G401.6 (cell line): ENCODE results near the gene ZNF385C.
"Not testable (repeated sequence)": the region's sequence is repeated elsewhere in the genome, so short reads cannot be mapped to it uniquely, and the experiment has no call there.

Experiments
- FAIRE-seq: peaks from 2 replicates; lab custom pipeline; 2012; peaks lifted over from hg19 to GRCh38; lab: Jason Lieb, UNC

The ZNF385C gene, protein sequence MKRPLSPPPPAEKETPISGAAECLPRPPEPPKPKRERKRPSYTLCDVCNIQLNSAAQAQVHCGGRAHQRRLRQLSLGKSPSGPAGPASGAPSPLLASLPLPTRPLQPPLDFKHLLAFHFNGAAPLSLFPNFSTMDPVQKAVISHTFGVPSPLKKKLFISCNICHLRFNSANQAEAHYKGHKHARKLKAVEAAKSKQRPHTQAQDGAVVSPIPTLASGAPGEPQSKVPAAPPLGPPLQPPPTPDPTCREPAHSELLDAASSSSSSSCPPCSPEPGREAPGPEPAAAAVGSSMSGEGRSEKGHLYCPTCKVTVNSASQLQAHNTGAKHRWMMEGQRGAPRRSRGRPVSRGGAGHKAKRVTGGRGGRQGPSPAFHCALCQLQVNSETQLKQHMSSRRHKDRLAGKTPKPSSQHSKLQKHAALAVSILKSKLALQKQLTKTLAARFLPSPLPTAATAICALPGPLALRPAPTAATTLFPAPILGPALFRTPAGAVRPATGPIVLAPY

DNA sequence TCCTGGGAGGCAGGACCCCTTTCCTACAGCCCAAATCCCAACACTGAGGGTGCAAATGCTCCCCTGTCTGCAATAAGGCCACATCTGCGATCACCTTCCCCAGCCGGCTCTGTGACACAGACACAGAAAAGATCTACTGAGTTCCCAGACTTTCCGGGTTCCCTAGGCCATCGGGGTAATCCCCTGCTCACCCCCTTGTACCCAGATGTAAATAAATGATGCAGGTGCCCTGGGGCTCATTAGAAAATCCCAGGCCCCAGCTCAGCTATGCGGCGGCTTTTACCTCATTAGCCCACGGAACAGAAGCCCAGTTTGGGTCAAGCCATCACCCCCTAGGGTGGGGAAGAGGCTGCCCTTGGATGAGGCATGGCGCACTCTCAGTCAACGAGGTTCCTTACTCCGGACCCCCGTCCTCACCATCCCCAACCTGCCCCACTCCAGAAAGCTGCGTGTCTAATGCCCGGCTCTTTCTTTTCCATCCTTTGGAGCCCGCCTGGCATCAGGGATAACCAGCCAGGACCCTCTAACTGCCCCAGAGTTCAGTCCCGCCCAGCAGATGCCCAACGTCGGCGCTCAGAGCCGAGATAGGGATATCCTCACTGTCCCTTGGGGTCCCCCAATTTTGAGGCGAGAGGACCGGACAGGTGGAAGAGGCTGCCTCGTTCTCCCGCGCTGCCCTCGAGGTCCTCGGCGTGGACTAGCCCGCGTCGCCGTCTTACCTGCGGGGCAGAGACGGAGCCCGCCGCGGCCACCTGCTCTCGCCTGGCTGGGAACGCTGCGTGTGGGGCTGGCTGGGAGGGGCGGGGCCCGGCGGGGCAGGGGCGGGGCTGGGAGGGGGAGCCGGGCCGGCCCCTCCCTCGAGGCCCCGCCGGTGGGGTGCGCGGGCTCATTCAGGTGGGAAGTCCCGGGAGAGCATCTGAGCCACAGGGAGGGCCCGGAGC lies at the start of gene ZNF385C:
Gene ZNF385C, minus strand, starts transcription at position 783 of the 941 bp plus-strand sequence. CDS start 35,417 bp downstream, outside the sequence.
- FAIRE-seq, result no peak

DNA sequence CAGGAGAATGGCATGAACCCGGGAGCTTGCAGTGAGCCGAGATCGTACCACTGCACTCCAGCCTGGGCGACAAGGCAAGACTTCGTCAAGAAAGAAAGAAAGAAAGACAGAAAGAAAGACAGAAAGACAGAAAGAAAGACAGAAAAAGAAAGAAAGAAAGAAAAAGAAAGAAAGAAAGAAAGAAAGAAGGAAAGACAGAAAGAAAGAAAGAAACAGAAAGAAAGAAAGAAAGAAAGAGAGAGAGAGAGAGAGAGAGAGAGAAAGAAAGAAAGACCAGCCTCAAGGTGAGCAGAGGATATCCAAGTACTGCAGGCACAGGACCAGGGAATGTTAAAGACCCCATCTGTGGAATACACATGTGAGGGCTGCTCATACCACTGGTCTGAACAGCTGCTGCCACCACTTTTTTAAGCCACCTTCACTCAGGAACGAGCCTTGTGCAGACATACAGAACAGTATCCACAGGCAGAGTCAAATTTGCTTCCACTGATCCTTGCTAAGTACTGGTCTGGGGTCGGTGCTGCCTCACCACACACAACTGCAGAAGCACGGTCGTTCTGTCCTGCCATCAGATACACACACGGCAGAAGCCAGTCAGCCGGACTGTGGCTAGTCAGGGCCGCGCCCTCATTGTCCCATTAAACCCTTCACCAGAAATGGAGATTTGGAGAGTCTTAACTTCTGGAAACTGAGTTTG lies 48.8 kb upstream of the ZNF385C start:
- no peak for FAIRE-seq

DNA sequence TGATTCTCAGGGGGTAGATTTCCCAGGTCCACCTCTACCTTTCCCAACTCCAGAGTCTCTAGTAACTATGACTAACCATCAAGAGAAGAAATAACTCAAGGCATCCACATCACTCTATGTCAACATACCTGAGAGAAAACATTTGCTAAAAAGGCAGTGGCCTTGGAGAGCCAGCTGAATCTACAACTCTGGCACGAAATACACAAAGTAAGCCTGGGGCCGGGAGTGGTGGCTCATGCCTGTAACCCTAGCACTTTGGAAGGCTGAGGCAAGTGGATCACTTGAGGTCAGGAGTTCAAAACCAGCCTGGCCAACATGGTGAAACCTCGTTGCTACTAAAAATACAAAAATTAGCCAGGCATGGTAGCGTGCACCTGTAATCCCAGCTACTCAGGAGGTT lies 44.9 kb upstream of the ZNF385C start:
- FAIRE-seq, result not testable (repeated sequence)

DNA sequence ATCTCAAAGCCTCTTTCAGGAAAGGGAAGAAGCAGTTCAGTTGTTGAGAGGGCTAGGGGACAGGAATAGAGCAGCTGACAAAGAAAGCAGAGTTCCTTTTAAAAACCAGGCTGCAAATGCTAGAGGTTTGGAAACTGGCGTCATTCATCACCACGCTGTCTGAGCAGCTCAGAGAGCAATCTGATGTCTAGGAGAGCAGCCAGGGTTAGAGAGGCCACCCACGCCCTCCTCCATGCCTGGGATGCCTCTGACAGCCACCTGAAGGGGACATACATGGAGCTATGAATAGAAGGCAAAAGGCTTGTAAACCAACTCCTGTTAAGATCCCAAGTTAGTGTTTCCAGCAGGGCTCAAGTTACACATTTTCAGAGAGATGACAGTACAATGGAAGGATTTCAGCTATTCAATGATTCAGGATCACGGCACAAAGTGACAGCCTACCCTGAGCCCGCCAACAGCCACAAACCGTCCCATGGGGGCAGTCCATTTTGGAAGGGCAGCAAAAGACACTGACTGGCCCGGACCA lies 44.2 kb upstream of the ZNF385C start:
- peak; percentile 36 for FAIRE-seq

DNA sequence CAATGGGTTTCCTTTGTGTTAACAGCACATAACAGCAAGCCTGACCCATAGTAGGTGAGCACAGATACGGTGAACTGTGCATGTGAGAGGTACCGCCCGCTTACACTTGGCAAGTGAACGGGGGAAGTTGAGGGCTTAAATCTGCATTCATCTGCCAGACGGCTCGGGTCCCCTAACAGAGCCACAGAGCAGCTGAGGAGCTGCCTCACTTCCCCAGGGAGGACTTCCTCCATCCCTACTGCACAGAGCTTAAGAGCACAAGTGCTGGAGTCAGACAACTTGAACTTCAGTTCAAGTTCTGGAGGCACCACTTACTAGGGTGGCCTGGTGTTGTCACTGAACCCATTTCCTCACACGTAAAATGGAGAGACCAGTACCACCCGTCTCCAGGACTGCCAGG lies 43.1 kb upstream of the ZNF385C start:
- FAIRE-seq, result no peak

DNA sequence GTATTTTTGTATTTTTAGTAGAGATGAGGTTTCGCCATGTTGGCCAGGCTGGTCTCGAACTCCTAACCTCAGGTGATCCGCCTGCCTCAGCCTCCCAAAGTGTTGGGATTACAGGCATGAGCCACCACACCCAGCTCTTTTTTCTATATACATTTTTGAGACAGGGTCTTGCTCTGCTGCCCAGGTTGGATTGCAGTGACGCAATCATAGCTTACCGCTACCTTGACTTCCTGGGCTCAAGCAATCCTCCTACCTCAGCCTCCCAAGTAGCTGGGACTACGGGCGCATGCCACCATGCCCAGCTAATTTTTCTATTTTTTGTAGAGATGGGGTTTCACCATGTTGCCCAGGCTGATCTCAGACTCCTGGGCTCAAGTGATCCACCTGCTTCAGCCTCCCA lies 42.4 kb upstream of the ZNF385C start:
- not testable (repeated sequence) for FAIRE-seq

DNA sequence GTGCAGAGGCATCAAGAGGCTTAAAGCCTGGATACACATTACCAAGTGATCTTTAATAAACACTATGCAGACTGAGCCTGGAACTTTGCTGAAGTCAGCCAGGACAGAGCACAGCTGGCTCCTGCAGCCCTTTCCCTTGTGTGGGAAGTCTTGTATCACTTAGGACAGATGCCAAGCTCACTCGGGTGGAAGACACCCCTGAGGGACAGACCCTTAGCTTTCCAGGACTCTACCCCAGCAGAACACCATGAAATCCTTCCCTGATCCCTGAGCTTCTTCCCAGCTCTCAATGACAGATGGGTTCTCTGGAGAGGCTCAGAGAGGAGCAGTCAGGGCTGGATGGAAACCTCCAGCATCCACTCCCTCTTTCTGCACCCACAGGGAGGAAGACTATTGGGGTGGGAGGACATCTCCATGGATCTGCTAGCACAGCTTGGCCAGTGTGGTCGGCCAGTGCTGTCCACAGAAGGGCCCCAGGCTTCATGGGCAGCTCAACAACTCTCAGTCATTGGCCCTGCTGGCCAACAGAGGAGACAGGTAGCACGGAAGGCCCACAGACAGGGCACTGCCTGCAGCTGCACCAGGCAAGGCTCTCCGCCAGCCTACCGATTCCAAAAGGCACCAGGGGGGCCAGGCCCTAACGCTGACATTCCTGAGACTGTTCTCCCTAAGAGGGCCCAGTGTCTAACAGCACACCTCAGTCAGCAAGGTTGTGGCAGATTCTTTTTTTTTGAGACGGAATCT lies 40.6 kb upstream of the ZNF385C start:
- FAIRE-seq, result no peak

DNA sequence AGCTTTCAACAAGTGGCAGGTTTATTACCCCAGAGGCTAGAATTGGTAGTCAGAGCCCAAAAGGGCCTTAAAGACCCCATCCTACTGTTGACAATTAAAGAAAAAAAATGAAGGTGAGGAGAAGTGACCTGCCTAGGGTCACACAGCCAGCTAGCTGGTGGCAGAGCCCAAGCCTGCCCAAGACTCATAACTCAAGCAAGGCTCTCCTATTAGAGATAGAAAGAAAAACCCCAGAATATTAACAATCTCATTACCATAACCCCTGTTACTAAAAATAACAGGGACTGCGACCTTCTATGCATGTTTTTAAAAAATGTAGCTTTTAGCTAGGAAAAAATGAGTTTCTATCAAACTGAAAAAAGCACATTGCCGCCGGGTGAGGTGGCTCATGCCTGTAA lies 38.4 kb upstream of the ZNF385C start:
- no peak for FAIRE-seq

DNA sequence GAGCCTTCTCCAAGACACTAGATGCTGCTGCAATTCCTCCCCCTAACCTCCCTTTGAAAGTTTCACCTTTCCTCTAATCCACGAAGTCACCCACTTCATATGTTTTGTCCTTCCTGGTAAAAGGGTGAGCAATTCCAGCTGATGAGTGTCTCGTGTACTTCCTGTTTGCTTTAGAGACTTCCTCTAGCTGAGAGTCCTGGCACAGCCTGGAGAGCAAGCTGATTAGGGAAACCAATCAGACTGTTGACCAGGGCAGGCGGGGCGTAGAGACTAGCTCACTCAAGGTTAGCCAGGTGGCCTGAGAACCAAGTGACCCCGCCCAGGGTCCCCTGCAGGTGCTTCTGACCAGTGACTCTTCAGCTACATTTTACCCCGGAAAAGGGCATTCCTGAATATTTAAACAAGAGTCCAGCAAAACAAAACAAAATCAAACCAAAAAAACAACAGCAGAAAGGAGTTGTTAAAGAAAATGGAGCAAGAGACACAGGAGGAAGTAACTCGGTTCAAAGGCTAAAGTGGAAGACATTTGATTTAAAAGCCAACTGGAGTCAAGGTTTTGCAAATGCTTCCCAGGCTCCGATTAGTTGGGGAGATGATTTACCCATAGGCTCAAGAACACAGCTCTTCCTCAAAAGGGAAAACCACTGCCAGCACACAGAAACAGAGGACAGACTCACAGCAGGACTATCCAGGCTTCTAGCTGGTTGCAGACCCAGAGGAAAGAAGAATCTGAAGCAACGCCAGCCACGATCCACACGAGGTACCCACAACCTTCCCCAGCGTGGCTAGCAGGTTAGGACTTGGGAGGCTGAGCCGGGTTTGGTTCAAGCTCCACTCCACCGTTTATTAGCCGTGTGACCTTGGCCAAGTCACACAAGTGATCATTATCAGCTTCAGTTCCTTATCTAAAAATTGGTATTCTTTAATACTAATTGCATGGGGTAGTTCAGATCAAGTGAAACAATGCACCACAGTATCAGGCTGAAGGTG lies 37.7 kb upstream of the ZNF385C start:
- no peak for FAIRE-seq

DNA sequence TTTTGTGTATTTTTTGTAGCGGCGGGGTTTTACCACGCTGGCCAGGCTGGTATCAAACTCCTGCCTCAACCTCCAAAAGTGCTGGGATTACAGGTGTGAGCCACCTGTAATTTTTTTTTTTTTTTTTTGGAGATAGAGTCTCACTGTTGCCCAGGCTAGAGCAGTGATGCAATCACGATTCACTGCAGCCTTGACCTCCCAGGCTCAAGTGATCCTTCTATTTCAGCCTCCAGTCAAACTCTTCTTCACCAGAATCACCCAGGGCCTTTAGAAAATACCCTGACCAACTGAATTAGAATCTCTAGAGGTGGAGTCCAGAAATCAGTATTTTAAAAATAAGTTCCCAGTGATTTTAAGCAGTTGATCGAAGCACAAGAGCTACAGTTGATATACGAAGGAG lies 36.9 kb upstream of the ZNF385C start:
- FAIRE-seq, result no peak

DNA sequence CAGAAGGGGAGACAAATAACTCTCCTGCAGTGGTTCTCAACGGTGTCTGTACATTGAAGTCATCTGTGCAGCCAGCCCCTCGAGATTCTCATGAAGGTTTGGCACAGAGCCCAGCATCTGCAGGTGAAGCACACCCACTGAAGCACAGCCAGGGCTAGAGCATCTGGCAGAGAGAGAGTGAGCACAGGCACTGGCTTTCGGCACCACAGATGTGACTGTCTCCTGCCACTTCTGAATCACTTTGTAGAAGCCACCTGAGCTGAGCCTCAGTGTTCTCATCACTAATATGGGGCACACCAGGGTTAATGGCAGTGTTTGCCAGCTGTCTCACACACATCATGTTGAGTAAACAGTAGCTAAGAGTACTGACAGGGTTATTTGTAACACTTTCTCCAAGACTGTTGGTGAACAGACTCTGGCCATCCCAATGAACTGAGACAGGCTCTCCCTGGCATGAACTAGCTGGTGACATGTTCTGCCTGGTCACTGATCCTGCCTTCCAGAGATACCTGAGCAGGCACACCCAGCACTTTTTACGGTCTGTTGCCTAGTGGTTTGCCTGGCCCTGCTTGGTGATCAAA lies 35.3 kb upstream of the ZNF385C start:
- FAIRE-seq, result no peak

DNA sequence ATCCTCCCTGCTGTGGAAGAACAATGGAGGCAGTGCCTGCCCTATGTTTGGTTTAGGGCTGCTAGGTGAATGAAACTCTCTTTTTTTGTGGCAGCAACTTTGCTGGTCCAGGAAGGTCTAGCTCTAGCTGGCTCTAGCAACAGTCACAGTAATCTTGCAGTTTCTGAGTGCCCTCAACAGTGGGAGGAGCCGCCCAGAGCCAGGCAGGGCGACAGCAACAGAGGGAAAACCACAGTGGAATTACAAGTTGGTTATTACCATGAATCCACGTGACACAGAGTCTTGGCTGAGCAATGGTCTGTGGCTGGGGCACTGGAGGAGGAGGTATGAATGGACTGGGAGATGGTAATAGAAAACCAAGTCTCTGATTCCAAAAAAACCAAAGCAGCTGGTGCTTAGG lies 34.7 kb upstream of the ZNF385C start:
- no peak for FAIRE-seq

DNA sequence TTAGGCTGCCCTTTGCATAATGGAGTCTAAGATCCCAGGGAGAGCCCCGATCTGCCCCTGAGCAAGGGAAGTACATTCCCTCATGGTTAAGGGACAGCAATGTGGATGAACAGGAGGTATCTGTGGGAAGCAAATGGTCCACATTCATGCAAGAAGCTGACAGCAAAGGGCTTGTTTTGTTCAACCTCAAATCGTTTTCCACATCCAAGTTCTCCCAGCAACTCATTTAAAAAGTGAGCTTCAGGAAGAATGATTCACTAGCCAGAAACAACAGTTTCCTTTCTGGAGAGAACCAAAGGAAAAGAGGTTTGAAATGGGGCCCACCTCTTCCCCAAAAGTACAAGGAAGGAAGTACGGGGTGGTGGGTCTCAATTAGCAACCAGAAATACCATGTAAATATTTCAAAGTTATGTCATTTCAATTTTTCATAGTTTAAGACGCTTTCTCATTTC lies 33.7 kb upstream of the ZNF385C start:
- no peak for FAIRE-seq

DNA sequence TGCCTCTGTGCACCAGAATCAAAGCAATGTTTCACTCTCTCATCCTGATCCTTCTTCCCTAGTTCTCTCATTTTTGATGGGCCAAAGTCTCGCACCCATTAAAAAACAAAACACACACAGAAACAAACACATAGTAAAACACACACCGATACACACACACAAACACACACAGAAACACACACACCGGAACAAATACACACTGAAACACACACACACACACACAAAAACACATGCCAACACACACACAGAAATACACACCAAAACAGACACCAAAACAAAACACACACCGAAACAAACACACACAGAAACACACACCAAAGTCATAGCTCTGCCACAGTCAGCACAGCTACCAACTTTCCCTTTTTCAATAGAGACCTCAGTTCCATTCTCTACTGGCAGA lies 33.0 kb upstream of the ZNF385C start:
- FAIRE-seq, result no peak

DNA sequence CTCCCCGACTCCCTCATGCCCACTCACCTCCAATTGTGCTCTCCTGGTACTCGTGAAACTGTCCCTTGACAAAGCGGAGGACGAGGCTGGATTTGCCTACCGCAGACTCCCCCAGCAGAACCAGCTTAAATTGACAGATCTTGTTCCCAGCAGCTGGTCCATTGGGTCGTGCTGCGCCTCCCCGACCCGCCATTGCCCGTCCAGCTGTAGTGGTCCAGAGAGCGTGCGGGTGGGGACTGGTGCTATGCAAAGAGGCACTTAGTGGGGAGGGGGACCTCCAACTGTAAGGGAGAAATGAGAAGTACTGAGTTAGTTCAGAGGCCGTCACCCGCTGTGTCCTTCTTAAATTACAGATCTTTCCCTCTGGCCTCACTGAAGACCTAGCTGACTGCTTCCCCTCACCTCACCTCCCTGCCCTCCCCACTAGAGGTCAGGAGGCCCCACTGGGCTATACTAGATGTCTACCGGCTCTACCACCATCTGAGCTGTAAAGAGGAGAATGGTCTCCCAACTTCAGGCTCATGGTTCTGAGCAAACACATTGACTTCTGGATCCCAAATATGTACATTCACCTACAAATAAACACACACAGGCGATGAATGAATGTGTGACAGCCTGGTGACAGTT lies 32.1 kb upstream of the ZNF385C start:
- FAIRE-seq, result no peak

DNA sequence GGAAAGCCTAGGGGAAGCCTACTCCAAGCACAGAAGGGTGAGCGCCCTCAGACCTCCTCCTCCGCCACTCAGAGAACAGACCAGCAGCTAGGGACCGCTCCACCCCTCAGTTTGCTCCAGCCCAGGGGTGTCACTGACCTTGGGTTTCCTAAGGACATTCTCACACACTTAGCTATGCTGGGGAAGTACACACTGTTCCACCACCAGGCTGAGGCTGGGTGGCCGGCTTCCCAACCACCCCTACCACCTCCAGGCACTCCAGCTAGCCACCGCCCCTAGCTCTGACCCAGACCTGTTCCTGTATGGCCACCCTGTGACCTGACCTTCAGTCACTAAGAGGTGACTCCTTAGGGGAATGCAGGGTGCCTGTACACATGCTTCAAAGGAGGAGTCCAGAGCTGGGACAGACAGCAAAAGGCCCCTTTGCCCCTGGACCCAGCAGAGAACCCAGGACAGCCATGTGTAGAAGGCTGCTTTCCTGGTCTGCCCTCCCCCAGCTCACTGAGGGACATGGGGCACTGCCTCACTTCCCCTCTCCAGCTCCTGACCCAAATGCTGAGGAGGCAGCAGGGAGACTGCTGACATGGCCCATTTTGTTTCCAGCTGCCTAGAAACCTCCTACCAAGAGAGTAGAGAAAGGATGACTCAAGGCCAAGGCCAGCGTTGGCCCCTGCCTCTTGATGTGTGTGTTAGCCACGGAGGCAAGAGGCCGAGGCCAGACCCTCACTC lies 31.0 kb upstream of the ZNF385C start:
- no peak for FAIRE-seq

DNA sequence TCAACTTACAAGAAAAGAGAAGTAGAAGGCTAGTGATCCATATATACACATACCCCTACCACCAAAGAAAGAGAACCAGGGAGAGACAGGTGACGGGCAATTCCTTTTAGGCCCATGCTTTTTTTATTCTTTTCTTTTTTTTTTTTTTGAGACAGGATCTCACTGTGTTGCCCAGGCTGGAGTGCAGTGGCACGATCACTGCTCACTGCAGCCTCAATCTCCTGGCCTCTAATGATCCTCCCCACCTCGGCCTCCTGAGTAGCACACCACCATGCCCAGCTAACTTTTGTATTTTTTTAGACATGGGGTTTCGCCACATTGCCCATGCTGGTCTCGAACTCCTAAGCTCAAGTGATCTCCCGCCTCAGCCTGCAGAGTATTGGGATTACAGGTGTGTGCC lies 29.1 kb upstream of the ZNF385C start:
- no peak for FAIRE-seq

DNA sequence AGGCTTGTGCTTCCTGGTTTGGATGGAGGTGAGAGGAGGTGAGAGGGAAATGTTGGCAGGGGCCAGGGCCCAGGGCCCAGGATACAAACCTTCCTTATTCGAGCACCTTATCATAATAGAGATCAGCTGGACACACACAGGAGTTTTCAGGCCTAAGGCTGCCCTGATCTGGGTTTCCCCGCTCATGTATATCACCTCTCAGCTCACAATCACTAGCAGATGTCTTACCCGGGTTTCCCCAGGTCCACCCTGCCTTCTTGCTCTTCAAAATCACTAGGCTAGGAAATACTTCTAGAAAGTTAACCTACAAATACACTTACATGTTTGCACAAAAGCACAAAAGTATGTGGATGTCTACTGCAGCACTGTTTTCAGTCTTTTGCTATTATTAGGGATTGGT lies 28.6 kb upstream of the ZNF385C start:
- no peak for FAIRE-seq

DNA sequence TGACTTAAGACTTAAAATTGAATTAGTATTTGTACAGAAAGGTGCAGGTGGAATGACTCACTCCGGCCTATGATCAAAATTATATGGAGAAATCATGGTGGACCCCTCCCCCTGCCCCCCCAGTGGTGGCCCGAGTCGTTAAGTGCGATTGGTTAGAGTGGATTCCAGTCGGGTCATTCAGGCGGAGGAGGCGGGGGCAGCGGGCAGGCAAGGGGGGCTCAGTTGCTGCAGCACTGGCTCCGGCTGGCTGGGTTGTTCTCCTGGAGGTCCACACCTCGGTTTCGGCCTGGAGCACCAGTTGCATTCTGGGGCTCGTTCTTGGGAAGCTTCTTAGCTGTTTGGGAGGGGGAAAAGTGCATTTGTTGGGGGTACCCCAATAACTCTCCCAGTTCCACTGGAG lies 27.3 kb upstream of the ZNF385C start:
- FAIRE-seq, result no peak
